HG02870 (cell line): ENCODE data around the gene DLG2.
"Not testable (repeated sequence)": the region's sequence is repeated elsewhere in the genome, so short reads cannot be mapped to it uniquely, and the experiment has no call there.

Experiments
- ATAC-seq: cut with Tn5 transposase; IDR thresholded peaks from one replicate; pipeline ENCODE4 v1.9.1; 2021; ENCODE audit warnings: mild to moderate bottlenecking, moderate library complexity; ENCODE audit not compliant: unreplicated experiment

DLG2 gene

GRCh38 chr11:85647078-85647477 is 19.9 kb upstream of the DLG2 start:
- ATAC-seq: no peak

GRCh38 chr11:85643191-85643614 is 16.1 kb upstream of the DLG2 start:
- ATAC-seq: no peak

DNA sequence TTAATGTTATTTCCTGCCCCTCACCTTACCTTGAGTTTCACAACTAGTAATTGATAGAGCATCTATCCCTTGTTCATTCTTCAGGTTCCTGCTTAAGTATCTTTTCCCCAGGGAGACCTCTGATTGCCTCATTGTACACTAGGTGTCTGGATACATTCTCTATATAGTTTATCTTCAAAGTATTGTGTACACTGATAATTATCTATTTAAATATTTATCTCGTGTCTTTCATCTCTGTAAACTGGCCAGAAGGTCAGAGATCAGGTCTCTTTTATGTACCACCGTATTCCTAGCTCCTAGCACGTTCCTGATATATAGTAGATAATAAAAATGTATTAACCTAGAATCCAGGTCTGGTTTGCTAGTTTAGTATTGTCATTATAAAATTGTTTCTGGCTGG is 7.6 kb upstream of the DLG2 start:
- no peak for ATAC-seq

GRCh38 chr11:85628771-85629341 is 1.7 kb upstream of the DLG2 start:
- peak; percentile 2 for ATAC-seq

- peak; percentile 99 for ATAC-seq
Observed at GRCh38 chr11:85627998-85628770, 1.0 kb upstream of the DLG2 start, which contains the start of gene TMEM126B. TMEM126B (plus strand) TSS chr11:85628593; CDS start chr11:85628608, 15 bp downstream.

- ATAC-seq: no peak
Observed at GRCh38 chr11:85626496-85626895, 648 bp downstream of the DLG2 start.

DNA sequence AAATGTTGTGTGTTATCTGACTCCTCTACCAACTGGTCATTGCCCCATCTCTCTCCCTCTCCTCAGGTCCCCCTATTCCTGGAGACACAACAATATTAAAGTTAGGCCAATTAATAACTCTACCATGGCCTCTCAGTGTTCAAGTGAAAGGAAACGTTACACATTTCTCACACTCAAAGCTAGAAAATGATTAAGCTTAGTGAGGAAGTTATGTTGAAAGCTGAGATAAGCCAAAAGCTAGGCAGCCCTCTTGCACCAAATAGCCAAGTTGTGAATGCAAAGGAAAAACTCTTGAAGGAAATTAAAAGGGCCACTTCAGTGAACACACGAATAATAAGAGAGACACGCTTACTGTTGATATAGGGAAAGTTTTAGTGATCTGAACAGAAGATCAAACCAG is 6.9 kb downstream of the DLG2 start:
- no peak for ATAC-seq

DNA sequence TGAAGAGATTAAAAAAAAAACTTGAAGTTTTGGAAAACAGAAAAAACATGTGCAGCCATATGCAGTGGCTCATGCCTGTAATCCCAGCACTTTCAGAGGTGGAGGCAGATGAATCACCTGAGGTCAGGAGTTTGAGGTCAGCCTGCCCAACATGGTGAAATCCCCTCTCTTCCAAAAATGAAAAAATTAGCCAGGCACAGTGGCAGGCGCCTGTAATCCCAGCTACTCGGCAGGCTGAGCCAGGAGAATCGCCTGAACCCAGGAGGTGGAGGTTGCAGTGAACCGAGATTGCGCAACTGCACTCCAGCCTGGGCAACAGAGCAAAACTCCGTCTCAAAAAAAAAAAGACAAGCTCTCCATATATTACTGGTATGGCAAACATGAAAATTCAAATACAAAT is 7.6 kb downstream of the DLG2 start:
- ATAC-seq: no peak

DNA sequence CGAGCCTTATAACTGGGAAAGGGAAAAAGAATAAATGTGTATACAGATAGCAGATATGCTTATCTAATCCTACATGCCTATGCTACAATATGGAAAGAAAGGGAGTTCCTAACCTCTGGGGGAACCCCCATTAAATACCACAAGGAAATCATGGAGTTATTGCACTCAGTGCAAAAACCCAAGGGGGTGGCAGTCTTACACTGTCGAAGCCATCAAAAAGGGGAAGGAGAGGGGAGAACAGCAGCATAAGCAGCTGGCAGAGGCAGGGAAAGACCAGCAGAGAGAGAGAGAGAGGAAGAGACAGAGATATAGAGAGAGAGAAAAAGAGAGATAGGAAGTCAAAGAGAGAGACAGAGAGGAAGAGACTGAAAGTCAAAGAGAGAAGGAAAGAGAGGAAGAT is 15.5 kb downstream of the DLG2 start:
- ATAC-seq: not testable (repeated sequence)

GRCh38 chr11:85609286-85609685 is 17.9 kb downstream of the DLG2 start:
- ATAC-seq: not testable (repeated sequence)

GRCh38 chr11:85608621-85609020 is 18.5 kb downstream of the DLG2 start:
- ATAC-seq: not testable (repeated sequence)

GRCh38 chr11:85606237-85606636 is 20.9 kb downstream of the DLG2 start:
- not testable (repeated sequence) for ATAC-seq

- ATAC-seq: no peak
Observed at GRCh38 chr11:85603220-85603619, 23.9 kb downstream of the DLG2 start.

DNA sequence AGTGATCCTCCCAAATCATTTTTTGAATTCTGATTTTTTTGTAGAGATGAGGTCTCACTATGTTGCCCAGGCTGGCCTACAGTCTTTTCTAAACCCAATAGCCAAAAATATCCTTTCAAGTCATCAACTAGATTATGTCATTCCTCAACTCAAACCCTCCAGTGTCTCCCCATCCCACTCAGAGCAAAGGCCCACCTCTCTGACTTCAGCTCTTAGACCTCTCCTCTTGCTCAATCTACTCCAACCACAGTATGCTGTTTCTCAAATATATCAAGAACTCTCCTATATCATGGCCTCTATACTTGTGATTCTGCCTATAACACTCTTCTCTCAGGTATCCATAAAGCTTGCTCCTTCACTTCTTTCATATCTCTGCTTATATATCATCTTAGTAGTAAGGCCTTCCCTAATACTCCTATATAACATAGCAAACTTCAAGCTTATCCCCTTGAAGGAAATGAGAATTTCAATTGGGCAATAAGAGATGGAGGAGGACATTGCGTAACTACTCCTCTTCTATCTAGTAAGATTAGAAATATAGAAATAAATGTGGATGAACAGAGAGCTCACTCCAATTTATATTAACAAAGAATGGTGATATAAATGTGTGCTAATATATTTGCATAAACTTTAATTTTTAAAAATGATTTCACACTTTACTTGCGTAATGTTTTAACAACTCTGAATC is 24.5 kb downstream of the DLG2 start:
- no peak for ATAC-seq

DNA sequence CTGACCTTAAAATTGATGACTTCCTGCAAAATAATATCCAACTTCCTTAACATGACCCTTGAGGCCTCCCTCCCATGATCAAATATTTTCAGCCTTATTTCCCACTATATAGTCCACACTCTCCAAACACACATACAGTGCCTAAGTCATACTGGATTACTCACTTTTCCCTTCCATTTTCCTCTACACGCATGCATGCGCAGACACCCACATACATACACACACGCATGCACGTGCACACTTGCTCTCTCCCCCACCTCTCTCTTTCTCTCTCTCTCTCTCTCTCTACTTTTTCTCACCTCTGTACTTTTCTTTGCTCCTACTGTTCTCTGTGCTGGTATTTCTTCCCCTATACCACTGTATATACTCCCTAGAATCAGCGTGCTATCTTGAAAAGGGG is 28.1 kb downstream of the DLG2 start:
- ATAC-seq: no peak

- no peak for ATAC-seq
Observed at GRCh38 chr11:85596886-85597285, 30.3 kb downstream of the DLG2 start.

- ATAC-seq: peak; percentile 61
Observed at GRCh38 chr11:85595285-85595884, 31.8 kb downstream of the DLG2 start.

DNA sequence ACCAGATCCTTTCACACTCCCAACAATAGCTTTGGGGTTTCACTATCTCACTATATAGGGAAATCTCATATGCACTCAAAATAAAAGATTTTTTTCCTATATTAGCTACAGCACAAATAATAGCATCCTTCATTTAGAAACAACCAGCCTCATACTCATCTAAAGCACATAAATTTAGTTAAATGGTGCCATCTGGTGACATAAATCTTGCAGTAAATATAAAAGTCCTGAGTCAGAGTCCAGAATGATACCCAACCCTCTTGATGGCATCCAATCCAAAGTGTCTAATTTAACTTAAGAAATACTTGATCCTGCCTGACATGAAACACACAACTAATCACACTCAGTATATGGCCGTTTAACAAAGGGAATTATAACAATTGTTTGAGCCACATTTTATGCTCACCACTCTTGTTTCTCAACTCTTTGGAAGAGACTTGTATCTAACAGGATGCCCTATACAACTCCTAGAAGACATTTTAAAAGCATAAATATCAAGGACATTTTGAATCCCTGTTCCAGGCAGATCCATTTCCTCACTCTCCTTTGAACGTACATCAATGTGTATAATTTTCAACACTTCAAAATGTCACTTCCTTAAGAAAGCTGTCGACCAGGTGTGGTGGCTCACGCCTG is 36.2 kb downstream of the DLG2 start:
- ATAC-seq: no peak

DNA sequence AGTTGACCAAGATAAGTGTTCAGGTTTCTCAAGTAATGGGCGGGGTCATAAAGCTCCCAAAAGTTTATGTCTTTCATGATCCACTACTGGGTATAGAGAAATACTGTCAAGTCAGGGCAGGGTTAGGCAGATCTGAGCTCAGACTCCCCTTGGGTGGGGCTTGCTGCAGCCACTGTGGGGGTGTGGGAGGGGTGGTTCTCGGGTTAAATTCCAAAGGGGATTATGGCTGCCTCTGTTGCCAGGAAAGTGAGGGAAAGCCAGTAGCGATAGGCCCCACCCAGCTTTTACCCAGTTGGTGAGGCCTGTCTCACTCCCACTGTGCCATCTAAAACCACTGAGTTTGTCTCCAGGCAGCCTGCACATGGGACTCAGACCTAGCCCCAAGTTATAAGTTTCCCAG is 37.8 kb downstream of the DLG2 start:
- ATAC-seq: no peak

DNA sequence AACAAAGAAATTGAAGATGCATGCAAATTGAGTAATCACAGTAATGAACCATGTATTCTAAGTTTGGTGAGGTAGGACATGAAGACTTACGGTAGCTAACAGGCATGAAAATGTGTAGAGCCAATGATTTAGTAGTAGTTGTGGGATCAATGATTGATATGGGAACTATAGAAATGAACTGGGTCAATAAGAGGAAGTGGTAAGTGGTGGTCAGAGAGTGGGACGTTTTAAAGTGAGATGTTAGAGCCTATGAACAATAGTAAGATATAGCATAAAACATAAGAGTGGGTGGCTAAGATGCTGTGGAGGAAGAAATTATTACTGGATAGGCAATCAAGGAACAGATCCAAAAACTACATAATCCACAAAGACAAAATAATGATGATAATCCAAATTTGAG is 45.0 kb downstream of the DLG2 start:
- ATAC-seq: peak; percentile 55

DNA sequence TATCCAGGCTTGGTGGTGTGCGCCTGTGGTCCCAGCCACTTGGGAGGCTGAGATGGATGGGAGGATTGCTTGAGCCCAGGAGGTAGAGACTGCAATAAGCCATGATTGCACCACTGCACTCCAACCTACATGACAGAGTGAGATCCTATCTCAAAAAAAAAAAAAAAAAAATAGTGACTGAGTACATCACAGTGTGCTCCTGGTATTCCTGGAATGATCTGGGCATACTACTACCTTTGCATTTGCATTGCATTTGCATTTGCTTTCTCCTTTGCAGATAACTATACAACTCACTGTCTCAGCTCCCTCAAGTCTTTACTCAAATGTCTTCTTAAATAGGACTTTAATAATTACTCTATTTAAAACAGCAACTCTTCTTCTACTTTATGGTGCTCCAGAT is 51.8 kb downstream of the DLG2 start:
- ATAC-seq: no peak
